ENCODE measurements around the gene DUSP28.

DUSP28 gene

DNA sequence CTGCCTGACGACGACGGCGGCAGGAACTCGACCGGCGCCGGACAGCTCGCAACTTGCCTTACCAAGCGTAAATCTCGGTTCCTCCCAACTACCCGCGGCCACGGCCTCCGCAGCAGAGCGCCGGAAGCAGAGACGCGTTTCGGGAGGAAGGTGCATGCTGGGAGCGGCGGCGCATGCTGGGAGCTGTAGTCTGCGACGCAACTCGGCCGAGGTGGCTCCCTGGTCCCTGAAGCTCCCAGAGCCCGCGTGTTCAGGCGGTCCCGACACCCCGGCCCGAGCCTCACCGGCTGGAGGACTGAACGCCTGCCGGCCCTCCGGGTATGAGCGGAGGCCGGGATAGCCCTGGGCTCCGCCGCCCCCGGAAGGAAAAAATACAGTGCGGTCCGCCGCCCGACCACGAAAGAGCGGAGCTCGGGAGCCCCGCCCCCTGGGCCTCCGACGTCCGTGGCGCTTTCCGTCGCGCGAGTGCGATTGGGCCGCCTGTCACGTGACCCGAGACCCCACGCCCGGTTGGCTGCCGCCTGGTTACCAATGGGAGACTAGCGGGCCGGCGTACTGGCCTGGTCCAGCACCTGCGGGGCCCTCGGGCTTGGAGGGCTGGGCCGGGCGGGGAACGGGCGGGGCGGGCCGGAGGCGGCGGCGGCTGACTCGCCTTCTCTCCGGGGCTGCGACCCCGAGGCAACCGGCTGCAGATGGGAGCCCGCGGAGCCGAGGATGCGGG, 26.2 kb downstream of the DUSP28 start, which contains the start of gene CAPN10 (continued):
- TF ChIP-seq, protein P1, sequence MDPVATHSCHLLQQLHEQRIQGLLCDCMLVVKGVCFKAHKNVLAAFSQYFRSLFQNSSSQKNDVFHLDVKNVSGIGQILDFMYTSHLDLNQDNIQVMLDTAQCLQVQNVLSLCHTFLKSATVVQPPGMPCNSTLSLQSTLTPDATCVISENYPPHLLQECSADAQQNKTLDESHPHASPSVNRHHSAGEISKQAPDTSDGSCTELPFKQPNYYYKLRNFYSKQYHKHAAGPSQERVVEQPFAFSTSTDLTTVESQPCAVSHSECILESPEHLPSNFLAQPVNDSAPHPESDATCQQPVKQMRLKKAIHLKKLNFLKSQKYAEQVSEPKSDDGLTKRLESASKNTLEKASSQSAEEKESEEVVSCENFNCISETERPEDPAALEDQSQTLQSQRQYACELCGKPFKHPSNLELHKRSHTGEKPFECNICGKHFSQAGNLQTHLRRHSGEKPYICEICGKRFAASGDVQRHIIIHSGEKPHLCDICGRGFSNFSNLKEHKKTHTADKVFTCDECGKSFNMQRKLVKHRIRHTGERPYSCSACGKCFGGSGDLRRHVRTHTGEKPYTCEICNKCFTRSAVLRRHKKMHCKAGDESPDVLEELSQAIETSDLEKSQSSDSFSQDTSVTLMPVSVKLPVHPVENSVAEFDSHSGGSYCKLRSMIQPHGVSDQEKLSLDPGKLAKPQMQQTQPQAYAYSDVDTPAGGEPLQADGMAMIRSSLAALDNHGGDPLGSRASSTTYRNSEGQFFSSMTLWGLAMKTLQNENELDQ (tag by site-specific recombination; IDR thresholded peaks at IDR 0.05; ENCODE audit: low read depth): no peak
- TF ChIP-seq, protein P2, sequence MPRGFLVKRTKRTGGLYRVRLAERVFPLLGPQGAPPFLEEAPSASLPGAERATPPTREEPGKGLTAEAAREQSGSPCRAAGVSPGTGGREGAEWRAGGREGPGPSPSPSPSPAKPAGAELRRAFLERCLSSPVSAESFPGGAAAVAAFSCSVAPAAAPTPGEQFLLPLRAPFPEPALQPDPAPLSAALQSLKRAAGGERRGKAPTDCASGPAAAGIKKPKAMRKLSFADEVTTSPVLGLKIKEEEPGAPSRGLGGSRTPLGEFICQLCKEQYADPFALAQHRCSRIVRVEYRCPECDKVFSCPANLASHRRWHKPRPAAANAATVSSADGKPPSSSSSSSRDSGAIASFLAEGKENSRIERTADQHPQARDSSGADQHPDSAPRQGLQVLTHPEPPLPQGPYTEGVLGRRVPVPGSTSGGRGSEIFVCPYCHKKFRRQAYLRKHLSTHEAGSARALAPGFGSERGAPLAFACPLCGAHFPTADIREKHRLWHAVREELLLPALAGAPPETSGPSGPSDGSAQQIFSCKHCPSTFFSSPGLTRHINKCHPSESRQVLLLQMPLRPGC (tag by site-specific recombination; IDR thresholded peaks at IDR 0.05): no peak
- TF ChIP-seq ZNF335 (tag by site-specific recombination; conservative IDR thresholded peaks at IDR 0.05) (peak; percentile 89), ZNF112 (tag by site-specific recombination; IDR thresholded peaks at IDR 0.05) (no peak), ZNF394 (tag by site-specific recombination; IDR thresholded peaks at IDR 0.05; ENCODE audit: borderline replicate concordance) (no peak), REPIN1 (tag by site-specific recombination; IDR thresholded peaks at IDR 0.05; ENCODE audit: low read depth) (no peak), ZBTB48 (tag by site-specific recombination; IDR thresholded peaks at IDR 0.05) (peak; percentile 73), ZNF529 (tag by site-specific recombination; IDR thresholded peaks at IDR 0.05; ENCODE audit: insufficient replicate concordance) (no peak), PRDM2 (tag by site-specific recombination; IDR thresholded peaks at IDR 0.05; ENCODE audit: borderline replicate concordance) (no peak), ZNF776 (tag by site-specific recombination; IDR thresholded peaks at IDR 0.05; ENCODE audit: borderline replicate concordance) (no peak), KLF10 (tag by site-specific recombination; IDR thresholded peaks at IDR 0.05) (no peak; the same call in 1 of the 2 replicates), ZFP37 (tag by site-specific recombination; IDR thresholded peaks at IDR 0.05) (0 out of 2 replicates have a peak, but pooled peaks have one; percentile 28), MZF1 (tag by site-specific recombination; IDR thresholded peaks at IDR 0.05; ENCODE audit: borderline replicate concordance) (no peak), ZFP41 (tag by site-specific recombination; IDR thresholded peaks at IDR 0.05; ENCODE audit: borderline replicate concordance) (no peak)
- TF ChIP-seq, protein P3, sequence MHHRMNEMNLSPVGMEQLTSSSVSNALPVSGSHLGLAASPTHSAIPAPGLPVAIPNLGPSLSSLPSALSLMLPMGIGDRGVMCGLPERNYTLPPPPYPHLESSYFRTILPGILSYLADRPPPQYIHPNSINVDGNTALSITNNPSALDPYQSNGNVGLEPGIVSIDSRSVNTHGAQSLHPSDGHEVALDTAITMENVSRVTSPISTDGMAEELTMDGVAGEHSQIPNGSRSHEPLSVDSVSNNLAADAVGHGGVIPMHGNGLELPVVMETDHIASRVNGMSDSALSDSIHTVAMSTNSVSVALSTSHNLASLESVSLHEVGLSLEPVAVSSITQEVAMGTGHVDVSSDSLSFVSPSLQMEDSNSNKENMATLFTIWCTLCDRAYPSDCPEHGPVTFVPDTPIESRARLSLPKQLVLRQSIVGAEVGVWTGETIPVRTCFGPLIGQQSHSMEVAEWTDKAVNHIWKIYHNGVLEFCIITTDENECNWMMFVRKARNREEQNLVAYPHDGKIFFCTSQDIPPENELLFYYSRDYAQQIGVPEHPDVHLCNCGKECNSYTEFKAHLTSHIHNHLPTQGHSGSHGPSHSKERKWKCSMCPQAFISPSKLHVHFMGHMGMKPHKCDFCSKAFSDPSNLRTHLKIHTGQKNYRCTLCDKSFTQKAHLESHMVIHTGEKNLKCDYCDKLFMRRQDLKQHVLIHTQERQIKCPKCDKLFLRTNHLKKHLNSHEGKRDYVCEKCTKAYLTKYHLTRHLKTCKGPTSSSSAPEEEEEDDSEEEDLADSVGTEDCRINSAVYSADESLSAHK (tag by site-specific recombination; IDR thresholded peaks at IDR 0.05): peak; percentile 0; the same call in 1 of the 2 replicates
- TF ChIP-seq, protein P4, sequence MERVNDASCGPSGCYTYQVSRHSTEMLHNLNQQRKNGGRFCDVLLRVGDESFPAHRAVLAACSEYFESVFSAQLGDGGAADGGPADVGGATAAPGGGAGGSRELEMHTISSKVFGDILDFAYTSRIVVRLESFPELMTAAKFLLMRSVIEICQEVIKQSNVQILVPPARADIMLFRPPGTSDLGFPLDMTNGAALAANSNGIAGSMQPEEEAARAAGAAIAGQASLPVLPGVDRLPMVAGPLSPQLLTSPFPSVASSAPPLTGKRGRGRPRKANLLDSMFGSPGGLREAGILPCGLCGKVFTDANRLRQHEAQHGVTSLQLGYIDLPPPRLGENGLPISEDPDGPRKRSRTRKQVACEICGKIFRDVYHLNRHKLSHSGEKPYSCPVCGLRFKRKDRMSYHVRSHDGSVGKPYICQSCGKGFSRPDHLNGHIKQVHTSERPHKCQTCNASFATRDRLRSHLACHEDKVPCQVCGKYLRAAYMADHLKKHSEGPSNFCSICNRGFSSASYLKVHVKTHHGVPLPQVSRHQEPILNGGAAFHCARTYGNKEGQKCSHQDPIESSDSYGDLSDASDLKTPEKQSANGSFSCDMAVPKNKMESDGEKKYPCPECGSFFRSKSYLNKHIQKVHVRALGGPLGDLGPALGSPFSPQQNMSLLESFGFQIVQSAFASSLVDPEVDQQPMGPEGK (tag by site-specific recombination; IDR thresholded peaks at IDR 0.05): peak; percentile 42
- TF ChIP-seq, protein P5, sequence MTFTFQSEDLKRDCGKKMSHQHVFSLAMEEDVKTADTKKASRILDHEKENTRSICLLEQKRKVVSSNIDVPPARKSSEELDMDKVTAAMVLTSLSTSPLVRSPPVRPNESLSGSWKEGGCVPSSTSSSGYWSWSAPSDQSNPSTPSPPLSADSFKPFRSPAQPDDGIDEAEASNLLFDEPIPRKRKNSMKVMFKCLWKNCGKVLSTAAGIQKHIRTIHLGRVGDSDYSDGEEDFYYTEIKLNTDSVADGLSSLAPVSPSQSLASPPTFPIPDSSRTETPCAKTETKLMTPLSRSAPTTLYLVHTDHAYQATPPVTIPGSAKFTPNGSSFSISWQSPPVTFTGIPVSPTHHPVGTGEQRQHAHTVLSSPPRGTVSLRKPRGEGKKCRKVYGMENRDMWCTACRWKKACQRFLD (tag by site-specific recombination; IDR thresholded peaks at IDR 0.05): no peak
- TF ChIP-seq, protein P6, sequence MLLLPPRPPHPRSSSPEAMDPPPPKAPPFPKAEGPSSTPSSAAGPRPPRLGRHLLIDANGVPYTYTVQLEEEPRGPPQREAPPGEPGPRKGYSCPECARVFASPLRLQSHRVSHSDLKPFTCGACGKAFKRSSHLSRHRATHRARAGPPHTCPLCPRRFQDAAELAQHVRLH (tag by site-specific recombination; IDR thresholded peaks at IDR 0.05): no peak
- TF ChIP-seq, protein P7, sequence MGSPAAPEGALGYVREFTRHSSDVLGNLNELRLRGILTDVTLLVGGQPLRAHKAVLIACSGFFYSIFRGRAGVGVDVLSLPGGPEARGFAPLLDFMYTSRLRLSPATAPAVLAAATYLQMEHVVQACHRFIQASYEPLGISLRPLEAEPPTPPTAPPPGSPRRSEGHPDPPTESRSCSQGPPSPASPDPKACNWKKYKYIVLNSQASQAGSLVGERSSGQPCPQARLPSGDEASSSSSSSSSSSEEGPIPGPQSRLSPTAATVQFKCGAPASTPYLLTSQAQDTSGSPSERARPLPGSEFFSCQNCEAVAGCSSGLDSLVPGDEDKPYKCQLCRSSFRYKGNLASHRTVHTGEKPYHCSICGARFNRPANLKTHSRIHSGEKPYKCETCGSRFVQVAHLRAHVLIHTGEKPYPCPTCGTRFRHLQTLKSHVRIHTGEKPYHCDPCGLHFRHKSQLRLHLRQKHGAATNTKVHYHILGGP (tag by site-specific recombination; IDR thresholded peaks at IDR 0.05): no peak

Data from HEK293 (cell line).